Esophagus muscularis mucosa (tissue), 4 donors: ENCODE data around the gene NPC1. TPM values are rescaled to one million over a fixed set of nuclear protein-coding genes. Genes with fewer than 3 reads are reported as not detected.

ENCODE experiments used
- DNase-seq: peaks from one replicate; pipeline ENCODE4 v3.0.0-alpha.2; 2017; ENCODE audit errors: extremely low spot score
- H3K27ac ChIP-seq, 4 donors: fragments of 200-600 bp; sonication (generic); replicated peaks in 1 of 4; 1 replicate in 3 of 4; 2 replicates in 1 of 4; pipeline ENCODE4 v1.5.1; 2016 to 2019; ENCODE audit warnings: mild to moderate bottlenecking in 1 of 4
- H3K27me3 ChIP-seq, 4 donors: fragments of 200-600 bp; sonication (generic); one replicate each; pipeline versions ENCODE4 v1.5.1 to v1.6.0; 2016 to 2019
- H3K36me3 ChIP-seq, 4 donors: fragments of 200-600 bp; sonication (generic); one replicate each; pipeline ENCODE4 v1.5.1; 2016 to 2019
- H3K4me1 ChIP-seq, 4 donors: fragments of 200-600 bp; sonication (generic); one replicate each; pipeline ENCODE4 v1.5.1; 2016 to 2019
- H3K4me3 ChIP-seq, 4 donors: fragments of 200-600 bp; sonication (generic); 1 replicate in 2 of 4; 2 replicates in 2 of 4; pipeline ENCODE4 v1.5.1; 2016 to 2019; ENCODE audit warnings: mild to moderate bottlenecking in 4 of 4, moderate library complexity in 1 of 4
- H3K9me3 ChIP-seq, 4 donors: fragments of 200-600 bp; sonication (generic); 1 replicate in 3 of 4; 2 replicates in 1 of 4; pipeline ENCODE4 v1.5.1; 2016 to 2019
- CTCF ChIP-seq, 3 experiments: fragments of 200-600 bp in 2 of 3; fragments of 450-650 bp in 1 of 3; sonication (generic) in 2 of 3; IDR thresholded peaks; one replicate each; pipeline ENCODE4 v1.5.1; 2017 to 2019; ENCODE audit warnings: antibody characterized with exemption in 3 of 3, mild to moderate bottlenecking in 2 of 3, moderate library complexity in 1 of 3
- EP300 ChIP-seq: sonication (generic); formaldehyde crosslinking; IDR thresholded peaks from one replicate; pipeline ENCODE4 v1.6.1; 2017; ENCODE audit warnings: antibody characterized with exemption
- POLR2A ChIP-seq: fragments of 450-650 bp; IDR thresholded peaks from one replicate; pipeline ENCODE4 v1.6.1; 2017; ENCODE audit warnings: antibody characterized with exemption, moderate library complexity, mild to moderate bottlenecking, low read depth
- POLR2AphosphoS5 ChIP-seq, 2 donors: sonication (generic); formaldehyde crosslinking; IDR thresholded peaks; one replicate each; pipeline ENCODE4 v1.6.1; 2017; ENCODE audit warnings: antibody characterized with exemption in 2 of 2
- WGBS: methylation state at CpG from one replicate; pipeline ENCODE4 v1.1.5; 2018; 5-methylcytosine and 5-hydroxymethylcytosine counted together
- intact Hi-C: fragments of 100-400 bp; cut with DNase I; formaldehyde crosslinking; loops from one replicate; pipeline ENCODE4 v1.15.1; 2023
- total RNA-seq, 4 donors: library from RNA; depleted of rRNA; stranded (reverse); fragments of >200 nt; gene quantifications; one replicate each; pipeline versions ENCODE4 v1.1.0 to v1.2.1, GENCODE V29; 2016

NPC1 gene
- total RNA-seq, 4 donors from 2014 or later: 39.9 to 63.7 (median 45.6) TPM

- no peak overlapping the region for H3K4me3 ChIP-seq
- H3K27ac ChIP-seq: peak overlapping the region in 3 of 4 donors; percentile 23 to 64 (median 51)
- no peaks in the 10 kb centered on the region for H3K27me3 ChIP-seq
- no peak for DNase-seq
- no peaks in the 10 kb centered on the region for H3K9me3 ChIP-seq
- H3K4me1 ChIP-seq: peaks cover 0 to 20% (median 17%) of the 10 kb centered on the region in 4 donors
- 97% methylated on average over 13 of the region's 13 CpGs for WGBS
- peaks cover 69 to 100% (median 94%) of the 10 kb centered on the region in 4 donors for H3K36me3 ChIP-seq
- TF ChIP-seq EP300 (no peak), POLR2A (no peak), POLR2AphosphoS5 (IDR thresholded peaks at IDR 0.05) (no peak), CTCF (IDR thresholded peaks at IDR 0.05) (no peak)
- intact Hi-C loops: no loop called here
Measured at GRCh38 chr18:23531912-23532311, 54.4 kb downstream of the NPC1 start.

GRCh38 chr18:23530195-23530594, 56.1 kb downstream of the NPC1 start:
- peaks cover 0 to 20% (median 17%) of the 10 kb centered on the region in 4 donors for H3K4me1 ChIP-seq
- H3K4me3 ChIP-seq: no peak overlapping the region
- DNase-seq: no peak
- intact Hi-C loops: no loop called here
- WGBS: 84% methylated on average over 7 of the region's 7 CpGs
- H3K36me3 ChIP-seq: peaks cover 58 to 100% (median 94%) of the 10 kb centered on the region in 4 donors
- H3K27ac ChIP-seq: no peak overlapping the region
- TF ChIP-seq EP300: no peak
- no peak for TF ChIP-seq POLR2A
- no peak for TF ChIP-seq POLR2AphosphoS5 (IDR thresholded peaks at IDR 0.05)
- no peak for TF ChIP-seq CTCF (IDR thresholded peaks at IDR 0.05)
- H3K27me3 ChIP-seq: no peaks in the 10 kb centered on the region
- no peaks in the 10 kb centered on the region for H3K9me3 ChIP-seq

GRCh38 chr18:23529604-23530003, 56.7 kb downstream of the NPC1 start:
- H3K4me3 ChIP-seq: no peak overlapping the region
- peaks cover 0 to 20% (median 17%) of the 10 kb centered on the region in 4 donors for H3K4me1 ChIP-seq
- no peak for DNase-seq
- intact Hi-C loops: no loop called here
- no peaks in the 10 kb centered on the region for H3K27me3 ChIP-seq
- TF ChIP-seq POLR2A (no peak), CTCF (IDR thresholded peaks at IDR 0.05) (no peak), EP300 (no peak), POLR2AphosphoS5 (IDR thresholded peaks at IDR 0.05) (no peak)
- H3K36me3 ChIP-seq: peaks cover 54 to 99% (median 94%) of the 10 kb centered on the region in 4 donors
- no peak overlapping the region for H3K27ac ChIP-seq
- H3K9me3 ChIP-seq: no peaks in the 10 kb centered on the region
- WGBS: 85% methylated on average over 3 of the region's 3 CpGs

GRCh38 chr18:23528580-23529472, 57.5 kb downstream of the NPC1 start:
- H3K4me3 ChIP-seq: no peak overlapping the region
- WGBS: 90% methylated on average over 18 of the region's 20 CpGs
- intact Hi-C loops: no loop called here
- peak overlapping the region in 2 of 4 donors; percentile 28 to 43 for H3K27ac ChIP-seq
- no peaks in the 10 kb centered on the region for H3K27me3 ChIP-seq
- peaks cover 0 to 20% (median 17%) of the 10 kb centered on the region in 4 donors for H3K4me1 ChIP-seq
- no peak for DNase-seq
- H3K36me3 ChIP-seq: peaks cover 53 to 99% (median 93%) of the 10 kb centered on the region in 4 donors
- peak in 1 of 2 donors; percentile 14 for TF ChIP-seq POLR2AphosphoS5 (IDR thresholded peaks at IDR 0.05)
- no peak for TF ChIP-seq POLR2A
- no peaks in the 10 kb centered on the region for H3K9me3 ChIP-seq

- TF ChIP-seq POLR2A: no peak
- TF ChIP-seq POLR2AphosphoS5 (IDR thresholded peaks at IDR 0.05): no peak
- TF ChIP-seq EP300: no peak
- TF ChIP-seq CTCF (IDR thresholded peaks at IDR 0.05): no peak
- intact Hi-C loops: no loop called here
- Histone ChIP-seq H3K9me3 (no peaks in the 10 kb centered on the region), H3K27me3 (no peaks in the 10 kb centered on the region), H3K4me1 (peaks cover 0 to 12% (median 9%) of the 10 kb centered on the region in 4 donors), H3K4me3 (no peak overlapping the region), H3K27ac (no peak overlapping the region), H3K36me3 (peaks cover 57 to 99% (median 93%) of the 10 kb centered on the region in 4 donors)
- no peak for DNase-seq
- 92% methylated on average over 5 of the region's 5 CpGs for WGBS
Measured at GRCh38 chr18:23526501-23527063, 59.7 kb downstream of the NPC1 start.
